ENCODE measurements around the gene LPIN3.

GRCh38 chr20:41379551-41379950 is 38.9 kb downstream of the LPIN3 start:
- no peak for TF ChIP-seq POLR2A (IDR thresholded peaks at IDR 0.05)
- no peak for TF ChIP-seq CTCF (IDR thresholded peaks at IDR 0.05)
- no peak for TF ChIP-seq EP300 (IDR thresholded peaks at IDR 0.05)
- no peak for TF ChIP-seq POLR2AphosphoS5 (IDR thresholded peaks at IDR 0.05)

All from upper lobe of left lung (tissue), 4 donors.